Measurements from ENCODE around the gene BSG.

Gene BSG

GRCh38 chr19:531753-532560, 40.4 kb upstream of the BSG start, which contains the start of gene CDC34:
CDC34 (plus strand) TSS chr19:531760; CDS start chr19:531932, 172 bp downstream.
- Histone ChIP-seq H3K4me2 (ENCODE audit: low read length) (peak within 1 kb of the TSS; percentile 72), H3K36me3 (replicated peaks; ENCODE audit: low read depth, low read length) (peaks cover 9% of the 10 kb centered on the region), H3K9me3 (ENCODE audit: insufficient read depth, low read length) (no peaks in the 10 kb centered on the region), H3K27ac (ENCODE audit: low read length) (peak within 1 kb of the TSS; percentile 51), H4K20me1 (ENCODE audit: insufficient read depth, low read length) (peaks cover 21% of the 10 kb centered on the region), H2AFZ (ENCODE audit: low read depth, low read length) (peak within 1 kb of the TSS; percentile 75), H3K79me2 (ENCODE audit: low read length) (peaks cover 41% of the 10 kb centered on the region), H3K4me3 (ENCODE audit: low read length) (peak within 1 kb of the TSS; percentile 93), H3K9ac (ENCODE audit: low read length) (peak within 1 kb of the TSS; percentile 87), H3K4me1 (ENCODE audit: low read length) (peaks cover 11% of the 10 kb centered on the region), H3K27me3 (ENCODE audit: low read depth, low read length) (0 out of 2 replicates have a peak, but pooled peaks cover under 1% of the 10 kb centered on the region)
- TF ChIP-seq EZH2phosphoT487 (IDR thresholded peaks at IDR 0.05; ENCODE audit: low read depth), result no peak
- no peak for TF ChIP-seq CTCF (IDR thresholded peaks at IDR 0.05; ENCODE audit: low read depth, low read length)

- Histone ChIP-seq H3K27ac (ENCODE audit: low read length) (peak overlapping the region; percentile 42; the same call in 1 of the 2 replicates), H3K4me2 (ENCODE audit: low read length) (peak overlapping the region; percentile 69), H4K20me1 (ENCODE audit: insufficient read depth, low read length) (peaks cover 21% of the 10 kb centered on the region), H3K9ac (ENCODE audit: low read length) (peak overlapping the region; percentile 87), H3K79me2 (ENCODE audit: low read length) (peaks cover 41% of the 10 kb centered on the region), H3K4me1 (ENCODE audit: low read length) (peaks cover 11% of the 10 kb centered on the region), H2AFZ (ENCODE audit: low read depth, low read length) (no peak overlapping the region), H3K27me3 (ENCODE audit: low read depth, low read length) (no peaks in the 10 kb centered on the region), H3K36me3 (replicated peaks; ENCODE audit: low read depth, low read length) (peaks cover 11% of the 10 kb centered on the region), H3K9me3 (ENCODE audit: insufficient read depth, low read length) (no peaks in the 10 kb centered on the region), H3K4me3 (ENCODE audit: low read length) (peak overlapping the region; percentile 93)
- TF ChIP-seq EZH2phosphoT487 (IDR thresholded peaks at IDR 0.05; ENCODE audit: low read depth) (no peak), CTCF (IDR thresholded peaks at IDR 0.05; ENCODE audit: low read depth, low read length) (peak; percentile 64)
These were observed 39.6 kb upstream of the BSG start for GRCh38 chr19:532561-533363.

- Histone ChIP-seq H3K27ac (ENCODE audit: low read length) (no peak overlapping the region), H4K20me1 (ENCODE audit: insufficient read depth, low read length) (peaks cover 21% of the 10 kb centered on the region), H3K9me3 (ENCODE audit: insufficient read depth, low read length) (no peaks in the 10 kb centered on the region), H3K9ac (ENCODE audit: low read length) (peak overlapping the region; percentile 87; the same call in 1 of the 2 replicates), H3K79me2 (ENCODE audit: low read length) (peaks cover 41% of the 10 kb centered on the region), H3K4me3 (ENCODE audit: low read length) (peak overlapping the region; percentile 93), H3K4me2 (ENCODE audit: low read length) (peak overlapping the region; percentile 69), H3K36me3 (replicated peaks; ENCODE audit: low read depth, low read length) (peaks cover 14% of the 10 kb centered on the region), H3K4me1 (ENCODE audit: low read length) (peaks cover 11% of the 10 kb centered on the region), H2AFZ (ENCODE audit: low read depth, low read length) (no peak overlapping the region), H3K27me3 (ENCODE audit: low read depth, low read length) (no peaks in the 10 kb centered on the region)
- TF ChIP-seq EZH2phosphoT487 (IDR thresholded peaks at IDR 0.05; ENCODE audit: low read depth) (no peak), CTCF (IDR thresholded peaks at IDR 0.05; ENCODE audit: low read depth, low read length) (no peak)
These were observed 38.9 kb upstream of the BSG start for GRCh38 chr19:533364-534058.

Measured in OCI-LY3 (cell line).